T-helper 1 cell (primary cell): ENCODE results near the gene TCHHL1.
A peak's percentile ranks its signal among the peaks of the same experiment; 100 is the strongest.
"Not testable (repeated sequence)": the region's sequence is repeated elsewhere in the genome, so short reads cannot be mapped to it uniquely, and the experiment has no call there.

Source experiments
- DNase-seq, 5 donors: peaks; one replicate each; pipeline ENCODE4 v3.0.0-alpha.2; 2012 to 2020

TCHHL1 gene

DNA sequence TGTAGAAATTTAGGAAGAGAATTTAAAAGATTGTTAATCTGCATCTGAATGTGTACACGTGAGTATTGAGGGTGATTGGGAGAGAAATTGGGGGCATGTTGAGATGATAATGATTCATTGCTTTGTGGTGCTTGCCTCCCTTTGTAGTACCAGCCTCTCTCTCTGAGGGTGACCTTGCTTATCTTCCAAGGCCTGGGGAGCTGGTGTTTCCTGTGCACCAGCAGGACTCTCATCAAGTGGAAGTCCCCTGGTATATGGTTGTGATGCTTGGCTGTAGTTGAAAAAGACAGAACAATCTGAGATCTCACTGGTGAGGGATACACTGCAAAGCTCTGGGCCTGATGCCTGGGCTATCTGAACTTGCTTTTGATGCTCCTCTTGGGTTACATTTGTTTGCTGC lies 4.0 kb downstream of the TCHHL1 start:
- no peak for DNase-seq

DNA sequence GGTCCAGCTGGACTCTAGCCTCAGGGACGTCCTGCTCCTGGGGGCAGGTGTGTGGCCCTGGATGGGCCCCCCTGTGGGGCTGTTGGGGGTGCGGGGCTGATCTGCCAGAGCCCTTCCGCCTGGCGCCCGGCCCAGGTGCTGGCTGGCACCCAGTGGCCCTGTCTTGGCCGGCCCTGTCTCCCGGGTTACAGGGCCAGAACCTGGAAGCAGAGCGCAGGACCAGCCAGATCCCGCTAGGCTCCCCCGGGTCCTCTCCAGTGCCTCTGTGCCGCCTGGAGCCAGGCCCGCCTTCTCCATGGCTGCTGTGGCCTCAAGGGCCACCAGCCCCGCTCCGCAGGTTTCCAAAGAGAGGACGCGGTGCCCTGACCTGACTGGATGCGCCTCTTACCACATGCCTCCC lies 7.8 kb downstream of the TCHHL1 start:
- DNase-seq: not testable (repeated sequence)

DNA sequence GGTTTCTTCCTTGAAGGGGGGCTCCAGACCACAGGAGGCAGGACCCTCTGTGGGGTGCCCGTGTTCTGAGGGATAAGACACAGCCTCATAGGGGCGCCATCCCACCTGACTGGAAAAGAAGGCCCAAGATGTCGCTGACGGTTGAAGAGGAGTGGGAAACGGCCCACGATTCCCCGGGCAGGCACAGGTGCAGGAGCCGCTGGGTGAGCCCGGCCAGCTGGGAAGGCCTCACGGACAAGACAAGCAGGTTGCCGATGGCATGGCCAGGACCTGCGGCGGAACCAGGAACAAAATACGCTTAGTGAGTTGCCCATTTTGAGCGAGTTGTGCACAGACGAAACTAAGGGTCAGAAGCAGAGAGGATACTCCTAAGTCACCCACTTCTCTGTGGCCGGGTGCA lies 8.4 kb downstream of the TCHHL1 start:
- DNase-seq: not testable (repeated sequence)

DNA sequence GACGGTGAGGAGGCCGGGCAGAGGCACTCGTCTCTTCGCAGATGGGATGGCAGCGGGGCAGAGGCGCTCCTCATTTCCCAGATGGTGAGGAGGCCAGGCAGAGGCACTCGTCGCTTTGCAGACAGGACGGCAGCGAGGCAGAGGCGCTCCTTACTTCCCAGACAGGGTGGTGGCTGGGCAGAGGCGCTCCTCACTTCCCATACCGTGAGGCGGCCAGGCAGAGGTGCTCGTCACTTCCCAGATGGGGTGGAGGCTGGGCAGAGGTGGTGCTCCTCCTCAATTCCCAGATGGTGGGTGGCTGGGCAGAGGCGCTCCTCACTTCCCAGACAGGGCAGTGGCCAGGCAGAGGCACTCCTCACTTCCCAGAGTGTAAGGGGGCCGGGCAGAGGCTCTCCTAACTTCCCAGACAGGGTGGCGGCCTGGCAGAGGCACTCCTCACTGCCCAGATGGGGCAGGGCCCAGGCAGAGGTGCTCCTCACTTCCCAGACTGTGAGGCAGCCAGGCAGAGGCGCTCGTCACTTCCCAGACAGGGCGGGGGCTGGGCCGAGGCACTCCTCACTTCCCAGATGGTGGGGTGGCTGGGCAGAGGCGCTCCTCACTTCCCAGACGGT lies 9.9 kb downstream of the TCHHL1 start:
- DNase-seq: no peak

DNA sequence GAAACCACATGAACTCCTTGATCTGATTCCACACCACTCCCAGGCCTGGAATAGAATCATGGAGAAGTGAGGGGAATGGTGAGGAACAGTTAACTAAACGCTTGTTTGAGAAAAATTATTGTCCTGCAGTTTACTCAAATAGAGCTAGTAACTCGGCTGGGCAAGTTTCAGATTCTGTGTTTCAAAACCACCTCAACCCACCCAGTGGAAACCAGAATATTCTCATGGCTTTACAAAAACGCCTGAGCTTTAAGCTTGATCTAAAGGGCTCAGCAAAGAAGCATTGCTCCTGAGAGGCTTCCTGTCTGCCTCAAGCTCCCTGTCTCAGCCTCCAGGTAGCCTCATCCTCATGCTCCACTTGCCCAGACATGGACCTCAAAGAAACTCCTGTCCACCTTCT lies 16.6 kb downstream of the TCHHL1 start:
- DNase-seq: no peak

DNA sequence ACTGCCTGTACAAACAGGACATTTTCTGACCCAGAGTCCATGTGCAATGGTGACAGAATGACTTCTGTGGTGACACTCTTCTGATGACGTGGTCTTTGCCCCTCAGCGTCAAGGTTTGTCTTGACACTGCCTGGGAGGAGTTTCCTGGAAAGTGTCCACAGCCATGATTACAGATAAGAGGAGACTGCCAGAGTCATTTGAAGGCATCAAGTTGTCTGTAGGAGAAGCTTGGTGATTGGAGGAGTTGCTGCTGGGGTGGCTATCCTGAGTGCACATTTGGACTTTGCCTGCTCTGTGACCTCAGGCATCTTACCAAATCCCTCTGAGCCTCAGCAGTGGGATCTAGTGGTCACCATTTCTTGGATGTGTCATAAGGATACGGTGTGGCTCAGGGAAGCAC lies 17.7 kb downstream of the TCHHL1 start:
- no peak for DNase-seq

DNA sequence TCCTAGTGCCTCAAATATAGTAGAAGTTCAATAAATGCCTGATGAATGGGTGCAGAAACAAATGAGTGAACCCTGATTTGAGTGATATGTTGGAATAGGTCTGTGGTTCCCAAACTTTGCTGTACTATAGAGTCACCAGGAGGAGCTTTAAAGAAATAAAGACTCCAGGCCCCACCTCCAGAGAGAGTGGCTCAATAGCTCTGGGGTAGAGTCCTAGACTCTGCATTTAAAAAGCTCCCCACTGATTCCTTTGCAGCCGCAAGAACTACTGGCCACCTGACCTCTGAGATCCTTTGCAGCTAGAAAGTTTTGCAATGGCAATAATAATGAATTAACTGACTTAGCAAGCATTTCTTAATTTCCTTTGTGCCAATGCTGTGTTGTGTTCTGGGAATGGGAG lies 20.9 kb downstream of the TCHHL1 start:
- DNase-seq: no peak

DNA sequence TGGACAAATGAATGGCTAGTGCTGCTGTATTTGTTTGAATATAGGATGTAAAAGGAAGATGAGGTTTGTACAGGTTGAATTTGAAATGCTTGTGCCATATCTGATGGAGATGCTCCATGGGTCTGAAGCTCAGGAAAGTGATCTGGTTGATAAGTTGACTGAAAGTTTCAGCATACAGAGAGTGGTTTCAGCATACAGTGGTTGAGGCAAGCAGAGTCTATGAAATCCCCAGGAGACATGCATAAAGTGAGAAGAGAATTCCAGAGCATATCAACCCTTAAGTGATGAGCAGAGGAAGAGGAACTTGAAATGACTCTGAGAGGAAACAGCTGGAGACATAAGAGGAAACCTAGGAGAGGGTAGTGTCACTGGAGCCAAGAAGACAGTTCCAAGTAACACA lies 21.7 kb downstream of the TCHHL1 start:
- DNase-seq: no peak

DNA sequence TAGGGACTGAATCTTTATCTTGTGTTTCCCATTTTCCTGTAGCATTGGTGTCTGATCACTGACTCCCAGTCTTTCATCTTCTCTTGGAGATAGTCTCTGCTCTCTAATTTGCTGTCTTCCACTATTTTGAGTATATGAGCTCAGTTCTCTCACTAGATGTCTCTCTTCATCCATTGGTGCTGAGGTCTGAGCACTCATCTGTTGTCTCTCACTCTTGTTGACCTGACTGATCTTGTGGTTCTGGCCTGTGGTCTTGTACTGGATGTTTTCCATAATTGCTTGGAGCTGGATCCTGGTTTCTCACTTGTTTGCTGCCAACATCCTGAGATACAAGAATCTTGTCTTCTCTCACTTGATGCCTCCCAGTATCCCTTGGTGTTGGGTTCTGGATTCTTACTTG lies 26.9 kb downstream of the TCHHL1 start:
- no peak for DNase-seq

DNA sequence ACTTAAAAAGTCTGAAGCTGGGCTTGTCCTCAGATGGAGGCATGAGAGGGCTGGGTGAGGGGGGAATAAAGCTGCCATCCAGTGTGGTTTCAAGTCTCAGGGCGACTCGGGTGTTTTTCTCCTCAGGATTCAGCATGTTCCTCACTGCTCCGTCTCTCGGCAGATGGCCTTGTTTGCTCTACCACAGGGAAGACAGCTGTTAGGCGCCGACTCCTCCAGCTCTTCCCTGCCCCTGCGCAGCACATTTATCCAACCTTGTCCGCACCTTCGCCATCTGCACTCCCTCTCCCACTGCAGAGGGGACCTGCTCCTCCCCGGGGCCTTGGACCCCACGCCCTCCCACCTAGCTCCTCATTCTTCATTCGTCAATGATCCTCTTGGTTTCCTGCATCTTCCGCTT lies 35.5 kb downstream of the TCHHL1 start:
- DNase-seq: no peak

DNA sequence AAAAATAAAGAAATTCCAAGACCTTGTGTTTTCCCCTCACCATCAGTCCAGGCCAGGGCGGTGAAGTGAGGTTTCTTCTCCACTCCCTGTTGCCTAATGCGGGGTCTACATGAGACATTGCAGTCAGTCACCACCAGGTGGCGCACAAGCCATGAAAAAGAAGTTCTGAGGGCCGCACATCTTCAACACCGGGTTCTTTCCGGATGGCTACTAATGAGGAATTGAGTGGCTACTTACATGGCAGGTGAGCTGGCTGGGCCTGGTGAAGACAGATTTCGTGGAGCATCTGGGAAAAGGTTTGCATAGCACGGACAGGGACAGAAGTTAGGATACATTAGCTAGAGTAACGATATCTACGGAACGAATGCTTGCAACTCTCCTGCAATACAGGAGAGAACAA lies 36.3 kb downstream of the TCHHL1 start:
- DNase-seq: peak; percentile 58 to 82 (median 74)

DNA sequence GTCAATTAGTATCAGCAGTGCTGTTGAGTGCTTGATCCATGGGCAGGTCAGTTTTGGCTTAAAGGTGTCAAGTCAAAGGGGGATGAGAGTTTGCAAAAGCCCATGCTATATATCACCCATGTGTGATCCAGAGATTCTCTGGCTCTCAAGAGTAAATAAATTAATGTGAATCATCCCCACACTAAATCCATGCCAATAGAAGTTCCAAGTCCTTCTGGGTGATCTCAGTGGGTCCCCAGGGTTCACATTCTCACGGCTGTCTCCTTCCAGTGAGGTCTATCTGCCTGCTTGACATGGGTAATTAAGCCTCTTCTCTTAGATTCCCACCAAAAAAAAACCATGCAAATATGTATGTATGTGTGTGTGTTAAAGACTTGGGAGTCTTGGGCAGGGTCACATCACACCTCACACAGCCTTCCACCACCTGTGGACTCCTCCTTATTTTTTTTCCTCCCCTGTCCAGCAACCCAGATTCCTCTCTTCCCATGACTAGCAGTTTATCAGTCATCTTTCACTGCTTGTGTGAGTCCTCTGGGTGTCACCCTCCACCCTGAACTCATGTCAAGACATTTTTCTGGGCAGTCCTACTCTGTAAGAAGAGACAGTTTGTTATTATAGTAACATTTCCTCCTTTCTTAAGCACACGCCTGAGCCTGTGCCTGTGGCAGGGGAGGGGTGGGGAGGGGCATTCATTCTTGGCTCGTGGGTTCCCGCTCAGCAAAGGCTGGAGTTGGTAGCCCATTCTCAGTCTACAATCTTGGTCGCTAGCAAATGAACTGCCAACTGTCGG lies 37.8 kb downstream of the TCHHL1 start:
- no peak for DNase-seq

DNA sequence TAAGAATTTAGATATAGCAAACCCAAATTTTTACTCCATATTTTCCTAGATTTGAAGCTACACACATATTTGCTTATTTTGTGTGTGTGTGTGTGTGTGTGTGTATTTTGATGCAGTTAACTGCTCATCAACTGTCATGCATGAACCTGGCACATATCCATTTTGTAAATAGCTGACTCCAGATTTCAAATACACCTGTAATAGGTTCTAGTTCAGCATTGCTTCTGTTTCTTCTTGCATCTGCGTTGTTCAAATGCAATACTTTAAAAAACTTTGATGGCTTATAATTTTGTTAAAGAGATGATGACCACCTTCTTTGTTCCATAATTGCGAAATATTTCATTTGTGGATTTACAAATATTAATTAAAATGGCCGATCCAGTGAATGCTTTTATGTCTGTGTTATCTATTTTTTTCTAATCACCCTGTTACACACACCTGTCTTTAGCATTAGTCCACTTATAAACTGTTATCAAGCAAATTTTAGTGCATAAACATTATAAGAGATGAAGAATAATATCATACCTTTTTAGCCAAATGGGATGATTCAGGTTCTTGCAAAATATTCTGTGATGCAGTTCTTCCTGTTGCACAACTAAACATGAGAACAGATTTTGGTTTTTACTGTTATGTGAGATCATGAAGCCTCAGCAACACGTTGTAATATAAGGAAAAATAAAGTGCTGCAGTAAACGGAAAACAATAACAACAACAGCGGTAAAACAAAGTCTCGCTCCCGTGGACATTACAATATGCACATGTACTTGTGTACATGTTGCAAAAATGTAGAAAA lies 39.4 kb downstream of the TCHHL1 start:
- no peak for DNase-seq

DNA sequence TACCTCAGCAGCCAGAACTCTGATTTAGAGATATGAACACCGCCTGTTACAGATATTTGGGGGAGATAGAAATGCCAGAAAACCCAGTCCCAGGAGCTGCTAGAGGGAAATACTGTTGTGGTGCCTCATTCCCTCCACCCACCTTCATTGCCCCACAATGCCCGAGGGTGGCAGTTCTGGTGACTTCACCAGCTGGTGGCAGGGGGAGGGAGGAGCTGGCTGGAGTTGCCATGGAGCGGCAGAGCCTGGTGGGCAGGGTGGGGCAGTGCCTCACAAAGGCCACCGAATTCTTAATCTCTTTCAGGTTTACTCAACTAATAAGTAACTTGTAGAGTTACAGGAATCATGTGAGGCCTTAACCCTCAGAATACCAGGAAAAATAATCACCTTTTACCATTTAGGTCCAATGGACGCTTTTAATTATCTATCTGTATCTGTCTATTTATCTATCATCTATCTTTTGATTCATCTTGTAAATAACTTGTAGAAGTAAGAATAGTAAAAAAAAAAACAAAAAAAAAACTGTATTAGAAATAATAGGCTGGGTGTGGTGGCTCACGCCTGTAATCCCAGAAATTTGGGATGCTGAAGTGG lies 40.4 kb downstream of the TCHHL1 start:
- peak in 4 of 5 donors; percentile 30 to 85 (median 46) for DNase-seq

DNA sequence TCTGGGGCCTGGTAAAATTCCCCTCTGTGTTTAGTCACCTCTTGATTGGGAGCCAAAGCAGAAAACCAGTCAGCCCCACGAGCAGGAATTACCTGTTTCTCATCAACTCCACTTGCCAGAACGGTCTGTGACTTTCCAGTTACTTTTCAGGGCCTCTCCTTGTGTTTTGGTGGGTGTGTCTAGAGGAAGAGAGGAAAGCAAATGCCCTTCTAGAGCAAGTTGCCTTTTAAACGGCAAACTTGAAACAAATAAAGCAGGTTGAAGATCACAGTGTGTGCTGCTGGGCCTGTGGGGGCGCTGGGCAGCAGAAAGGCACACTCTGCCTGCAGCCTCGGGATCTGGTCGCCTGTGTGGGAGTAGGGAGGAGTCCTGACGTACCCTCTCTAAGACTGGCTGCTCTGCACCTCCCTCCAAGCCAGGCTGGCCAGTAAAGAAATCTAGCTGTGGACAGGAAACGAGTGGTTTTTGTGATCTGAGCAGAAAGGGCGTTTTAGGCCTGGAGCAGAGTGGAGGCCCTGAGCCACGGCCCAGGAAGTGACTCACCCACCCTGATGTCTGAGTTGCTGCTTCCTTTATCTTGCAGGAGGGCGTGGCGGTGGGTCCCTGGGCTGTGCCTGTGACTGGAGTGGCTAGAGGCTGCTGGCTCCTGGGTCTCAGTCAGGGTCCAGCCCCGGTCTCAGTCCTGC lies 41.0 kb downstream of the TCHHL1 start:
- DNase-seq: peak; percentile 73 to 98 (median 79)

DNA sequence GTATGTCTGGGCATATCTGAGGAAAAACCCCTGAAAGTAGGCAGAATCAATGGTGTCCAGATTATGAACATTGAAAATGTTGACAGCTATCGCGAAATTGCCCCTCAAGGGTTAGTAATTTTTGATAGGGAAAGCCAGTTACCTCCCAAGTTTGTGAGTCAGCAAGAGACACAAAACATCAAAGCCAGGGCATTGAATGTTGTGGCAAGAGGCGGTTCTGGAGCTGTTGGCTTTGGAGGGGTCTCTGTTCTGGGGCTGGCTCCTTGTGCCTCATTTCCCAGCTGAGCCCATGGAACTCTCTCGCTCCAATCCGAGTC lies 41.5 kb downstream of the TCHHL1 start:
- DNase-seq: peak in 1 of 5 donors; percentile 20

DNA sequence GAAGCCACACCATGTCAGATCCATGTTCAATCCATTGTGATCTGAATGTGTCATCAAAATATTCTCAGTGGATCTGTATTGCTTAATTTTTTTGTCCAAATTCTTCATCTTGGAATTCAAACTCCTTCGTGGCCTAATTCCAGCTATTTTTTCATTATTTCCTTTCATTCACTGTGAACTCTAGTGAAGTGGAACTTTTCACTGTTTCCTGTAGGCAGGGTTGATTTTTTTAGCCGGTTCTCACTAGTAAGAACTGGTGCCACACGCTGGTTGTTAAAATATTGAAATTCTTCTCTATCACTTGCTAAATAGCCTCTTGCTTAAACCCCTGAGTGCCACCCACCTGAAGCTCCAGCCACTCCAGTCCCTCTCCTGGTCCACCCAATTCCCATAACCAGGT lies 44.5 kb downstream of the TCHHL1 start:
- DNase-seq: no peak

DNA sequence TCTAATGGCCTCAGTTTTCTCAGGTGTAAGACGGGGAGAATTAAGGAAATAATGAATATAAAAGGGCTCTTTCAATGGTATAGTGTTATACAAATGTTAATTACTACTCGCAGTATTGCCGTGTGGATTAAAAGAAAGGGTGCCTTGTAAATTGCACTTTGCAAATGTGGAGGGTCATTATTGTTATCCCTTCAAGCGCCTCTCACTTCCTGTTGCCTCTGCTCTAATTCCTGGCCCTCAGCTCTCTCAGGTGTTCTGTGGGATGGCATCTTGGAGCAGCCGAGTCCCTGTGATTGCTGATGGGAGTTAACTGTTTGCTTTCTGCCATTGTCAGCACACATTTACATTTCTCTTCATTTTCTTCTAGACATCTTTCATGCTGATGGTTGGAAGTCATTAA lies 45.0 kb downstream of the TCHHL1 start:
- no peak for DNase-seq

DNA sequence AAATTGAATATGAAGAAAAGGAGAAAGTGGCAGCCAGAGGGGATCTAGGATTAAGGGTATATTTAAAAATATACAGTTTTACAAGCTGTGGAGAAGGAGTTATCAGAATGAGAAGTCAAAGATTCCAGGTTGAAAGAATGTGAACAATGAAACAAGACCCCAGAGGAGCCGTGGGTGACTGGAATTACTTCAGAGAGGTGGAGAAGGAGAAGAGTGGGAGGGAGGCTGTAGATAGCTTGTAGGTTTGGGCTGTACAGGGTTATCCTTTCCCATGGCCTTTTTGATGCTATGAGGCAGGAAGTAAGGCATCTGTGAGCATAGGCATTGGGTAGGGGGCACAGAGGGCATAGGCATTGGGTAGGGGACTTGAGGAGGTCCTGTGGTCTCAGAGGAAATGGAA lies 46.8 kb downstream of the TCHHL1 start:
- DNase-seq: no peak

DNA sequence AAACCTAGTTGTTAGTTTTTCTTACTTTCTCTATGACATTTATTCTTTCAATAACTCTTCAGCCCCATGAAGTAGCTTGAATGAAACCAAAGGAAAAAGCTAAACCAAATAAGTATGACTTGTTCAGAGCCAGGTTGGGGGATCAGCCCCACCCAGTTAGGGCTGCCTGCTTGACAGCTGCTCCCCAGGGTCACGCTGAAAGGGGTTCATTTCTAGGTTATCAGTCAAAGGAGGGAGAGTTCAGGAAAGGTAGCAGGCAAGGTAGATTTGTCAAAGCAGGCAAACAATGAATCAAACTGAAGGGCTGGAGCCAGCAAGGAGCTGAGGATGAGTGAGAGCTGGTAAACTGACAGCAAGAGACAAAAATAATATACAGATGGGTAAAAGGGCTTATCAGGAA lies 49.0 kb downstream of the TCHHL1 start:
- DNase-seq: no peak

DNA sequence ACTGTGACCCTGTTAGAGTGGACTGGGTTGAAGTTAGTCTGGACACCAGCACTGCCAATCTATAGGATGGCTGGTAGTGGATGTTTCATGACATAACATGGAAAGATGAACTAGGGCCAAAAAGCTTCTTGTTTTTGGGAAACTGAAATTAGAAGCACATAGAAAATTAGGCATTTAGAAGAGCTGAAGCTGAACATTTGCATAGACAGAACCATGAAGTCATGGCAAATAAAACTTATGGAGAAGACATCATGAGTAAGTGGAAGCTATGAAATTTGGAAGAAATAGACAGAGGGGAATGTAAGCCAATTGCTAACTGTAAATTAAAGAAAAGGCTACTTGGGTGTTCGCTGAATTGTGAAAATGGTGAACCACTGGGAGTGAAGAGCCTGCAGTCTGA lies 49.4 kb downstream of the TCHHL1 start:
- no peak for DNase-seq

DNA sequence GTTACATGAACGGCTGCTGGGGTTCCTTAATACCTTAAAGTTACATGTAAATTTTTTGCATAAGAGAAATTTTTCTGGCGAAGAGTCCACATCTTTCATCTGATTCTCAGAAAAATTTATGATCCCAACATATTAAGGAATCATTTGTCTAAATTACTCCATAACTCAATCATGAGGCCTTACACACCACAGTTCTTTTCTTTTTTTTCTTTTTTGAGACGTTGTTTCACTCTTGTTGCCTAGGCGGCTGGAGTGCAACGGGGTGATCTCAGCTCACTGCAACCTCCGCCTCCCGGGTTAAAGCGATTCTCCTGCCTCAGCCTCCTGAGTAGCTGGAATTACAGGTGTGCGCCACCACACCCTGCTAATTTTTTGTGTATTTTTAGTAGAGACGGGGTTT lies 50.0 kb downstream of the TCHHL1 start:
- DNase-seq: no peak
